B cell (primary cell): ENCODE results near the gene POC5. TPM values are rescaled to one million over a fixed set of nuclear protein-coding genes. Genes with fewer than 3 reads are reported as not detected.

ENCODE experiments used
- ATAC-seq: fragments of 200-7000 bp; cut with Tn5 transposase; one replicate; pipeline ENCODE4 v1.10.0; 2021; ENCODE audit warnings: low read depth, mild to moderate bottlenecking, moderate number of reproducible peaks, moderate library complexity
- CTCF ChIA-PET: fragments of 350-600 bp; sonication (Branson Sonifier 250); formaldehyde crosslinking; loops from one replicate; lab custom pipeline; 2021; ENCODE audit warnings: antibody characterized with exemption, inconsistent platforms; lab: Charles Lee
- POLR2A ChIA-PET: fragments of 350-600 bp; sonication (Branson Sonifier 250); formaldehyde crosslinking; loops from one replicate; lab custom pipeline; 2021; ENCODE audit warnings: antibody characterized with exemption; lab: Charles Lee
- DNase-seq: peaks from one replicate; pipeline ENCODE4 v3.0.0; 2013
- H2AFZ ChIP-seq: 2 replicates; pipeline ENCODE4 v1.6.1; 2012; ENCODE audit warnings: mild to moderate bottlenecking, low read depth, low read length; ENCODE audit not compliant: insufficient read depth, poor library complexity, severe bottlenecking
- H3K27ac ChIP-seq, 2 donors: 1 replicate in 1 of 2; 2 replicates in 1 of 2; pipeline ENCODE4 v1.5.1; 2012 to 2013; ENCODE audit warnings: low read length in 2 of 2, mild to moderate bottlenecking in 2 of 2, moderate library complexity in 1 of 2
- H3K27me3 ChIP-seq, 4 experiments: fragments of 200-600 bp in 1 of 4; sonication (generic) in 1 of 4; replicated peaks in 1 of 4; 1 replicate in 2 of 4; 2 replicates in 2 of 4; pipeline versions ENCODE4 v1.6.1 to v1.7.0; 2013 to 2016; ENCODE audit warnings: low read length in 3 of 4, mild to moderate bottlenecking in 2 of 4, mixed read lengths in 1 of 4, moderate library complexity in 1 of 4; ENCODE audit not compliant: insufficient read depth in 4 of 4, control insufficient read depth in 3 of 4; ENCODE audit errors: control extremely low read depth in 1 of 4
- H3K36me3 ChIP-seq, 2 experiments: replicated peaks in 1 of 2; 1 replicate in 1 of 2; 2 replicates in 1 of 2; pipeline versions ENCODE4 v1.6.1 to v1.7.1; 2013; ENCODE audit warnings: low read length in 1 of 2; ENCODE audit not compliant: insufficient read depth in 2 of 2, control insufficient read depth in 1 of 2; ENCODE audit errors: control extremely low read depth in 1 of 2, extremely low read depth in 1 of 2
- H3K4me1 ChIP-seq, 2 donors: fragments of 200-600 bp in 1 of 2; sonication (generic) in 1 of 2; 1 replicate in 1 of 2; 2 replicates in 1 of 2; pipeline versions ENCODE4 v1.5.1 to v1.6.1; 2013 to 2017; ENCODE audit warnings: low read length in 2 of 2; ENCODE audit not compliant: control insufficient read depth in 2 of 2, insufficient read depth in 2 of 2
- H3K4me2 ChIP-seq: replicated peaks from 2 replicates; pipeline ENCODE3; 2012; ENCODE audit warnings: mild to moderate bottlenecking, low read depth, low read length; ENCODE audit not compliant: poor library complexity, severe bottlenecking
- H3K4me3 ChIP-seq, 5 experiments: fragments of 200-600 bp in 1 of 5; sonication (generic) in 1 of 5; 1 replicate in 3 of 5; 2 replicates in 2 of 5; pipeline versions ENCODE4 v1.5.1 to v1.7.0; 2011 to 2016; ENCODE audit warnings: low read length in 4 of 5, mild to moderate bottlenecking in 4 of 5, low read depth in 2 of 5, control low read depth in 1 of 5, moderate library complexity in 1 of 5; ENCODE audit not compliant: insufficient read depth in 1 of 5; ENCODE audit errors: control extremely low read depth in 1 of 5, extremely low read depth in 1 of 5
- H3K79me2 ChIP-seq: fragments of 200-600 bp; sonication (generic); one replicate; pipeline ENCODE4 v1.6.0; 2016; ENCODE audit warnings: low read length; ENCODE audit not compliant: control insufficient read depth, insufficient read depth
- H3K9ac ChIP-seq: fragments of 200-600 bp; sonication (generic); 2 replicates; pipeline ENCODE4 v1.6.1; 2017; ENCODE audit warnings: mild to moderate bottlenecking, low read length, moderate library complexity
- H3K9me3 ChIP-seq, 3 donors: one replicate each; pipeline versions ENCODE4 v1.6.1 to v1.7.1; 2013; ENCODE audit warnings: low read length in 2 of 3; ENCODE audit not compliant: control insufficient read depth in 2 of 3, insufficient read depth in 1 of 3; ENCODE audit errors: control extremely low read depth in 1 of 3
- H4K20me1 ChIP-seq: 2 replicates; pipeline ENCODE4 v1.6.0; 2012; ENCODE audit warnings: mild to moderate bottlenecking, low read length; ENCODE audit not compliant: insufficient read depth, control insufficient read depth, poor library complexity, severe bottlenecking
- H3K27ac Mint-ChIP-seq: one replicate; pipeline ENCODE4 v1.8.0; 2021; ENCODE audit warnings: mixed read lengths
- H3K27me3 Mint-ChIP-seq: one replicate; pipeline ENCODE4 v1.8.0; 2021; ENCODE audit warnings: mixed read lengths
- H3K4me1 Mint-ChIP-seq: one replicate; pipeline ENCODE4 v1.8.0; 2021; ENCODE audit warnings: mixed read lengths
- H3K4me3 Mint-ChIP-seq: one replicate; pipeline ENCODE4 v1.8.0; 2021; ENCODE audit warnings: mixed read lengths
- H3K9me3 Mint-ChIP-seq: one replicate; pipeline ENCODE4 v1.8.0; 2022; ENCODE audit warnings: mixed read lengths; ENCODE audit not compliant: insufficient read depth
- EZH2 ChIP-seq: IDR thresholded peaks from 2 replicates; pipeline ENCODE4 v1.6.1; 2012; ENCODE audit warnings: borderline replicate concordance, low read depth, mild to moderate bottlenecking, moderate library complexity, low read length; ENCODE audit not compliant: insufficient read depth, poor library complexity, severe bottlenecking
- WGBS: methylation state at CpG from one replicate; pipeline ENCODE4 v1.1.5; 2013; ENCODE audit warnings: missing lambda C conversion rate; ENCODE audit not compliant: insufficient coverage; 5-methylcytosine and 5-hydroxymethylcytosine counted together
- intact Hi-C: fragments of 100-400 bp; cut with micrococcal nuclease; formaldehyde crosslinking; loops from one replicate; pipeline ENCODE4 v1.10.0; 2022
- polyA plus RNA-seq: library from polyadenylated mRNA; depleted of rRNA; stranded (reverse); fragments of >200 nt; gene quantifications from 2 replicates; pipeline ENCODE4 v1.2.3, GENCODE V29; 2012
- total RNA-seq, 2 donors: library from RNA; stranded (reverse); fragments of 120-200 nt in 1 of 2; gene quantifications; 1 replicate in 1 of 2; 2 replicates in 1 of 2; pipeline versions ENCODE4 v1.2.3 to v1.2.4, GENCODE V29; 2013 to 2022
- TF ChIP-seq, protein P1 (sequence below): fragments of 200-600 bp; IDR thresholded peaks from one replicate; pipeline ENCODE4 v1.8.0; 2022; ENCODE audit warnings: antibody characterized with exemption, mild to moderate bottlenecking

Gene POC5
- total and polyA plus RNA-seq, 2 donors (not counting 1 experiment from before 2014, with no cell fraction given) = 22.7 to 25.4 TPM

- Mint-ChIP-seq H3K27me3 (no peaks in the 10 kb centered on the region), H3K27ac (no peak overlapping the region), H3K9me3 (no peaks in the 10 kb centered on the region), H3K4me1 (peaks cover 7% of the 10 kb centered on the region), H3K4me3 (no peak overlapping the region)
- H3K27me3 ChIP-seq = no peaks in the 10 kb centered on the region
- no peak overlapping the region for H3K9ac ChIP-seq
- no peak overlapping the region for H3K4me2 ChIP-seq
- no peak overlapping the region for H2AFZ ChIP-seq
- no peaks in the 10 kb centered on the region for H3K79me2 ChIP-seq
- no peaks in the 10 kb centered on the region for H3K36me3 ChIP-seq
- intact Hi-C loops = no loop called here
- no peaks in the 10 kb centered on the region for H3K9me3 ChIP-seq
- TF ChIP-seq, protein P1, sequence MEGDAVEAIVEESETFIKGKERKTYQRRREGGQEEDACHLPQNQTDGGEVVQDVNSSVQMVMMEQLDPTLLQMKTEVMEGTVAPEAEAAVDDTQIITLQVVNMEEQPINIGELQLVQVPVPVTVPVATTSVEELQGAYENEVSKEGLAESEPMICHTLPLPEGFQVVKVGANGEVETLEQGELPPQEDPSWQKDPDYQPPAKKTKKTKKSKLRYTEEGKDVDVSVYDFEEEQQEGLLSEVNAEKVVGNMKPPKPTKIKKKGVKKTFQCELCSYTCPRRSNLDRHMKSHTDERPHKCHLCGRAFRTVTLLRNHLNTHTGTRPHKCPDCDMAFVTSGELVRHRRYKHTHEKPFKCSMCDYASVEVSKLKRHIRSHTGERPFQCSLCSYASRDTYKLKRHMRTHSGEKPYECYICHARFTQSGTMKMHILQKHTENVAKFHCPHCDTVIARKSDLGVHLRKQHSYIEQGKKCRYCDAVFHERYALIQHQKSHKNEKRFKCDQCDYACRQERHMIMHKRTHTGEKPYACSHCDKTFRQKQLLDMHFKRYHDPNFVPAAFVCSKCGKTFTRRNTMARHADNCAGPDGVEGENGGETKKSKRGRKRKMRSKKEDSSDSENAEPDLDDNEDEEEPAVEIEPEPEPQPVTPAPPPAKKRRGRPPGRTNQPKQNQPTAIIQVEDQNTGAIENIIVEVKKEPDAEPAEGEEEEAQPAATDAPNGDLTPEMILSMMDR = no peak
- TF ChIP-seq EZH2 = no peak
- no peak overlapping the region for H3K4me3 ChIP-seq
- no peak overlapping the region for H3K27ac ChIP-seq
- ATAC-seq (no peak), DNase-seq (no peak)
- peaks cover 0 to 4% of the 10 kb centered on the region in 2 donors for H3K4me1 ChIP-seq
- WGBS = 99% methylated on average over 9 of the region's 12 CpGs
- ChIA-PET POLR2A (no interaction called here), CTCF (no interaction called here)
- H4K20me1 ChIP-seq = no peaks in the 10 kb centered on the region
Observed at GRCh38 chr5:75663579-75664284, 53.5 kb downstream of the POC5 start.

DNA sequence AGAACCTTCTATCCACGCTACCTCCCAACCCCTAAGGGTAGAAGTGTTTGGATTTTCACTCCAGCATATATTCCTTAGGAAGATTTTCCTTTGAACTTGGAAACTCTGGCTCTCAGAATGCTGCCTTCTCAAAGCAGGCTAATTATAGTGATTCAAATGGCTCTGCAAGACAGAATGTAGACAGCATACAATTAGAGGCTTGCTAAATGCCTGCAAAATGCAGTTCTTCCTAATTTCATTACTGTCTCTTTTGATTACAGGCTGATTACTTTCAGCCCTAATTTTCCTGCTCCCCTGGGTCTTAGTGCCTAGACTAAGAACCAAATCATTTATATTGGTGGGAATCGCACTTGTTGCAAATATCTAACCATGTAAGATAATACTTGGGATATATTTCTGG lies 55.2 kb downstream of the POC5 start:
- DNase-seq (no peak), ATAC-seq (no peak)
- no peak overlapping the region for H3K9ac ChIP-seq
- H3K27ac Mint-ChIP-seq = no peak overlapping the region
- TF ChIP-seq, protein P1 = no peak
- TF ChIP-seq EZH2 = no peak
- H3K79me2 ChIP-seq = no peaks in the 10 kb centered on the region
- H3K4me1 ChIP-seq = no peaks in the 10 kb centered on the region
- no peaks in the 10 kb centered on the region for H4K20me1 ChIP-seq
- POLR2A ChIA-PET = no interaction called here
- H3K4me1 Mint-ChIP-seq = no peaks in the 10 kb centered on the region
- no peaks in the 10 kb centered on the region for H3K27me3 ChIP-seq
- CTCF ChIA-PET = no interaction called here
- intact Hi-C loops = no loop called here
- H3K9me3 Mint-ChIP-seq = no peaks in the 10 kb centered on the region
- H3K4me3 ChIP-seq = no peak overlapping the region
- no peak overlapping the region for H3K27ac ChIP-seq
- H3K27me3 Mint-ChIP-seq = no peaks in the 10 kb centered on the region
- no peaks in the 10 kb centered on the region for H3K9me3 ChIP-seq
- no peaks in the 10 kb centered on the region for H3K36me3 ChIP-seq
- no peak overlapping the region for H3K4me3 Mint-ChIP-seq
- H2AFZ ChIP-seq = no peak overlapping the region
- no CpG with 5 or more reads among the region's 2 CpGs for WGBS
- H3K4me2 ChIP-seq = no peak overlapping the region
